Muscle of arm (tissue), 12 donors: ENCODE measurements around the gene SNRNP35. TPM values are rescaled to one million over a fixed set of nuclear protein-coding genes. Genes with fewer than 3 reads are reported as not detected.
"Not testable (repeated sequence)": the region's sequence is repeated elsewhere in the genome, so short reads cannot be mapped to it uniquely, and the experiment has no call there.

Experiments
- DNase-seq: peaks from one replicate; pipeline ENCODE4 v3.0.0-alpha.2; 2013
- polyA plus RNA-seq, 12 donors: library from polyadenylated mRNA; unstranded; fragments of 120-200 nt; gene quantifications; one replicate each; pipeline ENCODE4 v1.2.1, GENCODE V29; 2013; ENCODE audit not compliant: insufficient read length in 12 of 12

The SNRNP35 gene
- polyA plus RNA-seq, 12 donors = 23.8 to 43.5 (median 29.8) TPM; not detected in 1

GRCh38 chr12:123485756-123486155, 27.8 kb downstream of the SNRNP35 start:
- no peak for DNase-seq

DNA sequence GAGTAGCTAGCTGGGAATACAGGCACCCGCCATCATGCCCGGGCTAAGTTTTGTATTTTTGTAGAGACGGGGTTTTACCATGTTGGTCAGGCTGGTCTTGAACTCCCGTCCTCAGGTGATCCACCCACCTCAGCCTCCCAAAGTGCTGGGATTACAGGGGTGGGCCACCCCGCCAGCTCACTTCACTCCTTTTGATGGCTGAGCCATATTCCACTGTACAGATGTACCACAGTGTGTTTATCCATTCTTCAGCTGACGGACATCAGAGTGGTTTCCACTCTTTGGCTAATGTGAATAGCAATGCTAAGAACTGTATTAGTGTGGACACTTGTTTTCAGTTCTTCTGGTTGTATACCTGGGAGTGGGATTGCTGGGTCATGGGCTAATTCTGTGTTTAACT, 29.5 kb downstream of the SNRNP35 start:
- DNase-seq = no peak

- no peak for DNase-seq
Observed at GRCh38 chr12:123488539-123489230, 30.7 kb downstream of the SNRNP35 start.

DNA sequence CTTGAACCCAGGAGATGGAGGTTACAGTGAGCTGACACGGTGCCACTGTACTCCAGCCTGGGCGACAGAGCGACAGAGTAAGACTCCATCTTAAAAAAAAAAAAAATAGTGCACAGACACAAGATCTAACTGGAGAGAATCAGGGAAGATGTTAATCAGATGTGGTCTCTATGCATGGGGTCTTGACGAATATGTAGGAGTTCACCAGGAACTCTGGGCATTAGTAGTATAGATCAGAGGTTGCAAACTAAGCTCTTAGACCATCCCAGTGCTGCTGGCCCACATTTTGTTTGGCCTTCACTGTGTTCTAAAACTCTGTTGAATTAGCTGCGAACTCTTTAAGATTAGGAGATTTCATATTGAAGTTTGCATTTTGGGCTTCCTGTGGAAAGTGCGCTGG, 31.6 kb downstream of the SNRNP35 start:
- no peak for DNase-seq

DNA sequence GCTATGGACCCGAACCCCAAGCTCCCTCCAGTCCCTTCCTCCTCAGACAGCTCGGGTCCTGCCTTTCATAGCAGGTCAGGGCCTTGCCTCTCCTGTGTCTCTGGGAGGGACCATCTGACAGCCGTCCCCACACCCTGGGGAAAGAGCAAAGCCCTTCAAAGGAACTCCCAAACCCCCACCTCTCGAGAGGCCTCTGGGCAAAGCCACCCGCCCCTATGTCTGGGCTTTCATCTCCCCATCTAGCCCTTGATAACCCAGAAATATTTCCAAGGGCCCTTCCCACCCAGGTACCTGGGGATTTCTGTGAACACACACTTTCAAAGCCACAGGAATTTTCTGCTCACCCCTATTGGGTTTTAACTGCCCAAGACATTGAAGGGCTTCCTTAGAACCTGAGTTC, 32.1 kb downstream of the SNRNP35 start:
- no peak for DNase-seq

GRCh38 chr12:123491056-123491455, 33.1 kb downstream of the SNRNP35 start:
- no peak for DNase-seq

DNA sequence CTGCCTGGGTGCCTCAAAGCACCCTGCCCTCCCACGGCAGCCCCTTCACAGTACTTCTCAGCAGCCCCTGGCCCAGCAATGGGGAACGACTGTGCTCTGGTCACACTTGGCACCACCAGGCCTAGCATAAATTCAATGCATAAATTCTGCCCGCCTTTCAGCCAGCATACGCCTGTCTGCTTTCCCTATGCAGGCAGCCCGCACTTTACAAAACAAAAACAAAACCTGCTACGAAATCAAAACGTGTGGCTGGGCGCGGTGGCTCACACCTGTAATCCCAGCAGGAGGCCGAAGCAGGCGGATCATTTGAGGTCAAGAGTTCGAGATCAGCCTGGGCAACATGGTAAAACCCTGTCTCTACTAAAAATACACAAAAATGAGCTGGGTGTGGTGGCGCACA, 33.5 kb downstream of the SNRNP35 start:
- DNase-seq = no peak

DNA sequence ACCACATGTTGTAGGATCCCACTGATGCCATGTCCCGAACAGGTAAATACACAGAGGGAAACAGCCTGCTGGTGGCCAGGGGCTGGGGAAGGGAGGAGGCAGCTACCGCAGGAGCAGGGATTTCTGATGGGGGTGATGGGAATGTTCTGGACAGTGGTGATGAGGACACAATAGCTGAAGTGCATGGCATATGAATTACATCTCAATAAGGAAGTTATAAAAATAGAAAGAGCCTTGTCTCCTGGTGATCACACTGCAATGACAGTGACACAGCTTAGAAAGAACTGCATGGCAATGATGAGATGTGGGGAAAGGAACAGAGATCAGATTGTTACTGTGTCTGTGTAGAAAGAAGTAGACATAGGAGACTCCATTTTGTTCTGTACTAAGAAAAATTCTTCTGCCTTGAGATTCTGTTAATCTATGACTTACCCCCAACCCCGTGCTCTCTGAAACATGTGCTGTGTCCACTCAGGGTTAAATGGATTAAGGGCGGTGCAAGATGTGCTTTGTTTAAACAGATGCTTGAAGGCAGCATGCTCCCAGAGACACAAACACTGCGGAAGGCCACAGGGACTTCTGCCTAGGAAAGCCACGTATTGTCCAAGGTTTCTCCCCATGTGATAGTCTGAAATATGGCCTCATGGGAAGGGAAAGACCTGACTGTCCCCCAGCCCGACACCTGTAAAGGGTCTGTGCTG, 34.5 kb downstream of the SNRNP35 start:
- DNase-seq = not testable (repeated sequence)

GRCh38 chr12:123494124-123494851, 36.3 kb downstream of the SNRNP35 start:
- no peak for DNase-seq

GRCh38 chr12:123497065-123497464, 39.1 kb downstream of the SNRNP35 start:
- no peak for DNase-seq

GRCh38 chr12:123498126-123498825, 40.3 kb downstream of the SNRNP35 start:
- DNase-seq = no peak

GRCh38 chr12:123499332-123499731, 41.4 kb downstream of the SNRNP35 start:
- no peak for DNase-seq

DNA sequence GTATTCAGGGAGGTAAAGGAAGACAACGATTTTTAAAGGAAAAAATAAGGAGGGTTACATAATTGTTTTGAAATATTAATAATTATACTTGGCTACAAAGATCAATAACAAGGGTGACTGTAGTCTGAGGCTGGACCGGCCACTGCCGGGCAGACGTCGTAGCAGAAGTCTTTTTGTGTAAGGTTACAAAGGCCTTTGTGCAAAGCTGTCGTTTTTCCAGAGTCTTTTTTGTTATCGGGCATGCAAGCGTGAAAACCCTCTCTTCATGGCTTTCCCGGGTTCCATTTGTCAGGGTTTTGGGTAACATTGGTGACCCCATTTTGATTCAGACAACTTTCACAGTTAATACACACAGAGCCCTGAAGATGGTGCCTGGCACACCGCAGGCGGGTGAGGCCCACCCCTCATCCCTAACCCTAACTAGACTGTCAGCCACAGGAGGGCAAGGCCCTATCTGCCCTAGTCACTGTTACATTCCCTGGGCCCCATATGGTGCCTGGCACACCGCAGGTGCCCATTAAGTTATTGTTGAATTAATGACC, 44.3 kb downstream of the SNRNP35 start:
- no peak for DNase-seq

DNA sequence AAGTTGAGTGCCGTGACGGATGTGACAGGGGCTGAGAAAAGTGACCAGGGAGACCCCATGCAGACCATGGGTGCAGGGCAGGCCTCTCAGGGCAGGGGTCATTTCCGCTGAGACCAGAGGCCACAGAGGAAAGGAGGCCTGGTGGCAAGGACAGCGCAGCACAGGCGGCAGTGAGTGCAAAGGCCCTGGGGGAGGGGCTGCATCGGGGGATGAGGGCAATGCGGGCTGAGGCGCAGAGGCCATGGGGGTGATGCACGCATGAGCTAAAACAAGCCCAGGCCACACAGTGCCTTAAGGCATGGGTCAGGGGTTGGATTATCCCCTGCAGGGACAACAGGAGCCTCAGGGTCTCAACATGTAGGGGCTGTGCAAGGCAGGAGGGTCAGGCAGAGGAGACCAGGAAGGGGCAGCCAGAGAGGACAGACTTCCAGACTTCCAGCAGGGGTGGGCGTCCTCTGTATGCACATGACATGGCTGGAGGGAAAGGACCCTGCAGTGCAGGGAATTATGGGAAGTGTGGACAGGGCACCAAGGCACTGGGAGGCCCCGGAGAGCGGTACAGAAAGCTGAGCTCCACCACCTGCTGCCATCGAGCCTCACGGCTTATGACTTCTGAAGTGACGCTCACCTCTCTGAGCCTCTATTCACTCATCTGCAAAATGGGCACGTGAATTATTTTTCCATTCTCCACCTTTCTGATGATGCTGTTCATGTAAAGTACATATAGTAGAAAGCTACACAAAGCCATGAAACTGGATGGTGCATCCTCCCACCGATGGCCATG, 48.3 kb downstream of the SNRNP35 start:
- no peak for DNase-seq

- DNase-seq = no peak
Observed at GRCh38 chr12:123506843-123507236, 48.9 kb downstream of the SNRNP35 start.

DNA sequence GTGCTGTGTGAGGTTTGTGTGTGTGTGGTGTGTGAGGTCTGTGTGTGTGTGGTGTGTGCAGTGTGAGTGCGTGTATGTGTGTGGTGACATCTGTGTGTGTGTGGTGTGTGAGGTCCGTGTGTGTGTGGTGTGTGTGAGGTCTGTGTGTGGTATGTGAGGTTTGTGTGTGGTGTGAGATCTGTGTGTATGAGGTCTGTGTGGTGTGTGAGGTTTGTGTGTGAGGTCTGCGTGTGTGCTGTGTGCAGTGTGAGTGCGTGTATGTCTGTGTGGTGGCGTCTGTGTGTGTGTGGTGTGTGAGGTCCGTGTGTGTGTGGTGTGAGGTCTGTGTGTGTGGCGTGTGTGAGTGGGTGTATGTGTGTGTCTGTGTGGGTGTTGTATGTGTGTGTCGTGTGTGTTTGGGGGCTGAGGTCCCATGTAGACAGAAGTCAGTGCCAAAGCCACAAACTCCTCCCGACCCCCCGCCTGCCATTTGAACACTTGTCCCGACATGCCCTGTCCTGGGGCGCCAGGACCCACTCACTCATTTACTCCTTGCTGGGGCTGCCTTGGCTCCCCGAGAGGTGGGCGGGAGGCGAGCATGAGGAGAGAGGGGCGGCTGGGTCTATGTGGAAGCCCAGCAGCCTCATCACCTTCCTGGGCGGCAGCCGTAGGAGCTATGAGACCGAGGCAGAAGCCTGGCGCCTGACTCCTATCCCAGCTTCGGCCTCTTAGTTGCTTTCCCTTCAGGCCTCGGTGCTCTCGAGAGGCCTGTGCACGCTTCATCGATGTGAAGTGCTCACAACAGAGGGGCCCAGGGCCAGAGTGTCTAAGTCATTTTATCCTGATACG, 55.1 kb downstream of the SNRNP35 start:
- no peak for DNase-seq

DNA sequence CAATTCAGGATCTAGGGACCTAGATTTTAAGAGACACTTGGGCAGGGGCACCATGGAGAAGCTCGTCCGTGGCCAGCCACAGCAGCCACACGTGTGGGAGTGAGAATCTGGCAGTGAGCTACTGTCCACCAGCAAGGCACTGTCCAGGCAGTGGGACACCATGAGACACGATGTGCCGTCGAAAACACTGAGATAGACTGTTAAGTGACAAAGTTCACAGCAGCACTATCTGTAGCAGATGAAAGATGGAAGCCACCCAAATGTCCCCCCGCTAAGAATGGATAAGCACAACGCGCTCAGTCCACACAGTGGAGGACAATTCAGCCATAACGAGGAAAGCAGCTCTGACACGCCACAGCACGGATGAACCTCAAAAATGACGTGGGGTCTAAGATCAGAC, 55.9 kb downstream of the SNRNP35 start:
- DNase-seq = no peak

DNA sequence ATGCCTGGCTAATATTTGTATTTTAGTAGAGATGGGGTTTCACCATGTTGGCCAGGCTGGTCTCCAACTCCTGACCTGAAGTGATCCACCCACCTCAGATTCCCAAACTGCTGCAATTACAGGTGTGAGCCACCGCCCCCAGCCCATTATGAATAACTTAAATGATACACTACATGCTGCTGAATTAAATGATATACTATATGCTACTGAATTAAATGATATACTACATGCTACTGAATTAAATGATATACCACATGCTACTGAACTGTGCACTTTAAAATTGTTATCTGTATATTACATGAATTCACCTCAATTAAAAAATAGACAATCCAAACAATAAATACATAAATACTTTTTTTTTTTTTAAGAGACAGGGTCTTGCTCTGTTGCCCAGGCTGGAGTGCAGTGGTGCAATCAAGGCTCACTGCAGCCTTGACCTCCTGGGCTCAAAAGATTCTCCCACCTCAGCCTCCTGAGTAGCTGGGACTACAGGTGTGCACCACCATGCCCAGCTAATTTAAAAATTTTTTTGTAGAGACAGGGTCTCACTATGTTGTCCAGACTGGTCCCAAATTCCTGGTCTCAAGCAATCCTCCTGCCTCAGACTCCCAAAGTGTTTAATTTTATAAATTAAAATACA, 56.8 kb downstream of the SNRNP35 start:
- DNase-seq = not testable (repeated sequence)

GRCh38 chr12:123516216-123516780, 58.4 kb downstream of the SNRNP35 start:
- DNase-seq = no peak
